Natural killer cell (primary cell): ENCODE data around the gene TMEM231. TPM values are rescaled to one million over a fixed set of nuclear protein-coding genes. Genes with fewer than 3 reads are reported as not detected.

Source experiments
- ATAC-seq, 3 donors: fragments of 150-1000 bp in 2 of 3; fragments of 200-7000 bp in 1 of 3; cut with Tn5 transposase; 1 replicate in 1 of 3; 2 replicates in 2 of 3; pipeline ENCODE4 v1.10.0; 2021; ENCODE audit warnings: mild to moderate bottlenecking in 2 of 3, moderate library complexity in 2 of 3
- DNase-seq, 2 donors: peaks; one replicate each; pipeline versions ENCODE4 v3.0.0 to v3.0.0-alpha.2; 2013 to 2021; ENCODE audit warnings: mixed read lengths in 1 of 2
- H3K27ac ChIP-seq: one replicate; pipeline ENCODE4 v1.5.1; 2013; ENCODE audit warnings: mild to moderate bottlenecking, low read length
- H3K27me3 ChIP-seq: one replicate; pipeline ENCODE4 v1.6.1; 2013; ENCODE audit warnings: low read length; ENCODE audit not compliant: control insufficient read depth, insufficient read depth
- H3K36me3 ChIP-seq: one replicate; pipeline ENCODE4 v1.6.1; 2013; ENCODE audit warnings: low read length; ENCODE audit not compliant: control insufficient read depth, insufficient read depth
- H3K4me1 ChIP-seq: one replicate; pipeline ENCODE4 v1.6.1; 2013; ENCODE audit warnings: low read length; ENCODE audit not compliant: control insufficient read depth, insufficient read depth
- H3K4me3 ChIP-seq: one replicate; pipeline ENCODE4 v1.5.1; 2013; ENCODE audit warnings: low read length
- H3K9me3 ChIP-seq: one replicate; pipeline ENCODE4 v1.6.1; 2013; ENCODE audit warnings: low read length; ENCODE audit not compliant: control insufficient read depth, insufficient read depth
- H3K27ac Mint-ChIP-seq, 2 donors: one replicate each; pipeline ENCODE4 v1.8.0; 2022; ENCODE audit warnings: mild to moderate bottlenecking in 2 of 2, mixed read lengths in 2 of 2, moderate library complexity in 1 of 2
- H3K27me3 Mint-ChIP-seq, 2 donors: one replicate each; pipeline ENCODE4 v1.8.0; 2022; ENCODE audit warnings: low read depth in 2 of 2, mixed read lengths in 2 of 2
- H3K36me3 Mint-ChIP-seq: one replicate; pipeline ENCODE4 v1.8.0; 2022; ENCODE audit warnings: mixed read lengths
- H3K4me1 Mint-ChIP-seq, 2 donors: one replicate each; pipeline ENCODE4 v1.8.0; 2022; ENCODE audit warnings: mixed read lengths in 2 of 2
- H3K4me3 Mint-ChIP-seq: one replicate; pipeline ENCODE4 v1.8.0; 2022; ENCODE audit warnings: mild to moderate bottlenecking, moderate library complexity, mixed read lengths
- H3K9me3 Mint-ChIP-seq, 2 donors: one replicate each; pipeline ENCODE4 v1.8.0; 2022; ENCODE audit warnings: mixed read lengths in 2 of 2
- WGBS: methylation state at CpG from one replicate; pipeline ENCODE4 v1.1.7; 2013; ENCODE audit warnings: missing lambda C conversion rate; ENCODE audit not compliant: insufficient coverage; 5-methylcytosine and 5-hydroxymethylcytosine counted together
- intact Hi-C: fragments of 100-400 bp; cut with micrococcal nuclease; formaldehyde crosslinking; loops from one replicate; pipeline ENCODE4 v1.14.2; 2022
- total RNA-seq, 4 donors: library from RNA; stranded (reverse); fragments of 120-200 nt in 1 of 4; gene quantifications; one replicate each; pipeline versions ENCODE4 v1.2.3 to v1.2.4, GENCODE V29; 2013 to 2022
- TF ChIP-seq, protein P1 (sequence below): fragments of 200-600 bp; IDR thresholded peaks from one replicate; pipeline ENCODE4 v1.8.0; 2022; ENCODE audit warnings: antibody characterized with exemption

TMEM231 gene
- total RNA-seq, 3 donors from 2014 or later (not counting 1 experiment from before 2014, with no cell fraction given) = 2.1 to 2.7 (median 2.4) TPM

DNA sequence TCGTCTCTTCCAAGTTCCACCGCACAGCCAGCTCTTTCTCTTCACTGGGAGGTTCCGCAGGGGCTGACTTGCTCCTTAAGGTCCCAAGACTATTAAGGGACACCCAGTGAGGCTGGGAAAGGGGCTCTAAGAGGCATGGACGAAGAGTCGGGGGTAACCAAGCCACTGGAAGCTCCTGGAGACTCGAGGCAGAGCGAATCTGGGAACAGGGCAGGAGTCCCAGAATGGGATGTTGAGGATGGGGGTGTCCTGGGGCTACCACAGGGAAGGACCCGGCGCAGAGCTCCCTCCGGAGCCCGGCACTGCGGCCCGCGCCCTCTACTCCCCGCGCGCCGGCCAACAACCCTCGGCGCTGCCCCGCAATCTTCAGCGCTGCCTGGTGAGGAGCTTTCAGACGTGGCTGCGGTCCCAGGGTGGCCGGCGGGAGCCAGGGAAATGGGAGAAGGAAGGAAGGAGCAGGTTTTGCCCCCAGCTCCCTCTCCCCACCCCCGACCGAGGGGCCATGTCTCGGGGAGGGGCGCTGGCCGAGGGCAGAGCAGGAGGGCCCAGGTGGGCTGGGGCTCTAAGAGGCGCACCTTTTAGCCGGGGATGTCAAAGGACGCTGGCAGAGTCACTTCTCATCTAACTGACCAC is 20.7 kb downstream of the TMEM231 start:
- no peaks in the 10 kb centered on the region for H3K9me3 ChIP-seq
- 79% methylated on average over 32 of the region's 34 CpGs for WGBS
- H3K4me3 ChIP-seq = no peak overlapping the region
- no peaks in the 10 kb centered on the region for H3K36me3 ChIP-seq
- no peak overlapping the region for H3K4me3 Mint-ChIP-seq
- H3K27ac Mint-ChIP-seq = no peak overlapping the region
- ATAC-seq (no peak), DNase-seq (no peak)
- no peak overlapping the region for H3K27ac ChIP-seq
- peaks cover 0 to under 1% of the 10 kb centered on the region in 2 donors for H3K4me1 Mint-ChIP-seq
- TF ChIP-seq, protein P1, sequence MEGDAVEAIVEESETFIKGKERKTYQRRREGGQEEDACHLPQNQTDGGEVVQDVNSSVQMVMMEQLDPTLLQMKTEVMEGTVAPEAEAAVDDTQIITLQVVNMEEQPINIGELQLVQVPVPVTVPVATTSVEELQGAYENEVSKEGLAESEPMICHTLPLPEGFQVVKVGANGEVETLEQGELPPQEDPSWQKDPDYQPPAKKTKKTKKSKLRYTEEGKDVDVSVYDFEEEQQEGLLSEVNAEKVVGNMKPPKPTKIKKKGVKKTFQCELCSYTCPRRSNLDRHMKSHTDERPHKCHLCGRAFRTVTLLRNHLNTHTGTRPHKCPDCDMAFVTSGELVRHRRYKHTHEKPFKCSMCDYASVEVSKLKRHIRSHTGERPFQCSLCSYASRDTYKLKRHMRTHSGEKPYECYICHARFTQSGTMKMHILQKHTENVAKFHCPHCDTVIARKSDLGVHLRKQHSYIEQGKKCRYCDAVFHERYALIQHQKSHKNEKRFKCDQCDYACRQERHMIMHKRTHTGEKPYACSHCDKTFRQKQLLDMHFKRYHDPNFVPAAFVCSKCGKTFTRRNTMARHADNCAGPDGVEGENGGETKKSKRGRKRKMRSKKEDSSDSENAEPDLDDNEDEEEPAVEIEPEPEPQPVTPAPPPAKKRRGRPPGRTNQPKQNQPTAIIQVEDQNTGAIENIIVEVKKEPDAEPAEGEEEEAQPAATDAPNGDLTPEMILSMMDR = no peak
- H3K27me3 ChIP-seq = no peaks in the 10 kb centered on the region
- no peaks in the 10 kb centered on the region for H3K9me3 Mint-ChIP-seq
- intact Hi-C loops = no loop called here
- no peaks in the 10 kb centered on the region for H3K27me3 Mint-ChIP-seq
- no peaks in the 10 kb centered on the region for H3K4me1 ChIP-seq
- no peaks in the 10 kb centered on the region for H3K36me3 Mint-ChIP-seq

DNA sequence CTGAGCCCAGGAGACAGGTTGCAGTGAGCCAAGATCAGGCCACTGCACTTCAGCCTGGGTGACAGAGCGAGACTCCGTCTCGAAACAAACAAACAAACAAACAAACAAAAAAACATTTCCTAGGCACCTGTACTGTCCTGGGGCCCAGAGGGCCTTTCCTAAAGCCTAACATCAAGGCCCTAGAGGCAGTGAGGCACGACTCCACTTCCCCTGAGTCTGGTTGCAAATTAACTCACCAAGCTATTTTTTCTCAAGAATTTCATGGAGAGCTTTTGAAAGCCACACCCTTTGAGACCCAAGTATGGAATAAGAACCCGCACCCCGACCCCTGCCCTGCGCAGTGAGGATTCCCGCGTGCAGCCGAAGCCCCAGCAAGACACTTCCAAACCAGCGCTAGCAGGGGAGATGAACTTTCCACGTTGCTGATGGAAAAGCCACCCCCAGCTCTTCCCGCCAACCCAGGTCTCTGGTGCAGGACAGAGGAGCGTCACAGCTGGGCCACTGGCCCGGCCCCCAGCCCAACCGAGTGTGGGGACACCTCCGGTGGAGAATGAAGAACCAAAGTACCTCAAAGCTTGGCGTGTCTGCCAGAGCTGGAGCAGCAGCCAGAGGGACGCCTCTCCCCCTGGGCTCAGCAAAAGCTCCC is 21.4 kb downstream of the TMEM231 start:
- no peak overlapping the region for H3K27ac Mint-ChIP-seq
- no peaks in the 10 kb centered on the region for H3K36me3 ChIP-seq
- H3K36me3 Mint-ChIP-seq = no peaks in the 10 kb centered on the region
- WGBS = 86% methylated on average over 19 of the region's 19 CpGs
- H3K4me1 Mint-ChIP-seq = no peaks in the 10 kb centered on the region
- H3K4me3 ChIP-seq = no peak overlapping the region
- H3K27ac ChIP-seq = no peak overlapping the region
- DNase-seq = no peak
- no peaks in the 10 kb centered on the region for H3K9me3 Mint-ChIP-seq
- ATAC-seq = no peak
- H3K4me3 Mint-ChIP-seq = no peak overlapping the region
- TF ChIP-seq, protein P1 = no peak
- H3K27me3 Mint-ChIP-seq = no peaks in the 10 kb centered on the region
- no peaks in the 10 kb centered on the region for H3K27me3 ChIP-seq
- H3K4me1 ChIP-seq = no peaks in the 10 kb centered on the region
- intact Hi-C loops = no loop called here
- H3K9me3 ChIP-seq = no peaks in the 10 kb centered on the region

DNA sequence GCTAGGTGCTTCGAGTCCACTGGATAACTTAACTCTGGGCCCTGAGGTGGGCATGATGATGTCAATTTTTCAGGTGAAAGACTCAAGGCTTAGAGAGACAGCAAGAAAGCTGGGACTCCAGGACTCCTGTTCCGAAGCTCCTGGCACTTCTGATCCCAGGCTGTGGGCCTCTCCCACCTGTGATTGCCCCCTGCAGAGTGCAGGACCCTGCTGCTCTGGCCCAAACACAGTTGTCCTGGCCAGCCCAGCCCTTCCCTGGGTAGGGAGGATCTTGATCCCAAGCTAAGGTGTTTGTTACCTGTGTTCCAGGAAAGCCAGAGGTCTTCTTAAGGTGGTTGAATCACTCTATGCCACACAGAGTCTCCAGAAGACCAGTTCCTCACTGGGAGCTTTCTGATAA is 23.3 kb downstream of the TMEM231 start:
- no peak overlapping the region for H3K4me3 Mint-ChIP-seq
- WGBS = 84% methylated on average over 2 of the region's 2 CpGs
- H3K4me1 Mint-ChIP-seq = no peaks in the 10 kb centered on the region
- Histone ChIP-seq H3K4me3 (no peak overlapping the region), H3K4me1 (no peaks in the 10 kb centered on the region), H3K9me3 (no peaks in the 10 kb centered on the region), H3K27me3 (no peaks in the 10 kb centered on the region), H3K27ac (no peak overlapping the region), H3K36me3 (no peaks in the 10 kb centered on the region)
- DNase-seq = no peak
- intact Hi-C loops = no loop called here
- TF ChIP-seq, protein P1 = no peak
- no peaks in the 10 kb centered on the region for H3K27me3 Mint-ChIP-seq
- no peaks in the 10 kb centered on the region for H3K9me3 Mint-ChIP-seq
- ATAC-seq = no peak
- no peaks in the 10 kb centered on the region for H3K36me3 Mint-ChIP-seq
- H3K27ac Mint-ChIP-seq = no peak overlapping the region
